ENCODE data around the gene BST1.

DNA sequence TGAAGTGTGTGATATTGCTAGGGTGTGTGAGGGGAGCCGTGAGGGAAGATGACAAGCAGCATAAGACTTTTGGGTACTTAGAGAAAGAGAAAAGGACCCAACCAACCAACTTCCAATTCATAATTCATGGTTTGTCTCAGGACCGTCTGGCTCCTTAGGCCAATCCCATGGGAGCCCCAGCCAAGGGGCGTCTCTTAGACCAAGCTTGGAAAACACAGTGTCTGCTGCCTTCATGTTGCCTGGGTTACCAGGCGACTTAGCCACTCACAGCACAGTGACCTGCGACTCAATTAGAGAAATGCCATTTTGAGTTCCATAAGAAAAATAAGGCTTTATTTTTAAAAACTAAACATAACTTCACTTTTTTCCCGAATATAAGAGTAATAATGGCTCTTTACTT, 32.7 kb downstream of the BST1 start:
- TF ChIP-seq, protein P1, sequence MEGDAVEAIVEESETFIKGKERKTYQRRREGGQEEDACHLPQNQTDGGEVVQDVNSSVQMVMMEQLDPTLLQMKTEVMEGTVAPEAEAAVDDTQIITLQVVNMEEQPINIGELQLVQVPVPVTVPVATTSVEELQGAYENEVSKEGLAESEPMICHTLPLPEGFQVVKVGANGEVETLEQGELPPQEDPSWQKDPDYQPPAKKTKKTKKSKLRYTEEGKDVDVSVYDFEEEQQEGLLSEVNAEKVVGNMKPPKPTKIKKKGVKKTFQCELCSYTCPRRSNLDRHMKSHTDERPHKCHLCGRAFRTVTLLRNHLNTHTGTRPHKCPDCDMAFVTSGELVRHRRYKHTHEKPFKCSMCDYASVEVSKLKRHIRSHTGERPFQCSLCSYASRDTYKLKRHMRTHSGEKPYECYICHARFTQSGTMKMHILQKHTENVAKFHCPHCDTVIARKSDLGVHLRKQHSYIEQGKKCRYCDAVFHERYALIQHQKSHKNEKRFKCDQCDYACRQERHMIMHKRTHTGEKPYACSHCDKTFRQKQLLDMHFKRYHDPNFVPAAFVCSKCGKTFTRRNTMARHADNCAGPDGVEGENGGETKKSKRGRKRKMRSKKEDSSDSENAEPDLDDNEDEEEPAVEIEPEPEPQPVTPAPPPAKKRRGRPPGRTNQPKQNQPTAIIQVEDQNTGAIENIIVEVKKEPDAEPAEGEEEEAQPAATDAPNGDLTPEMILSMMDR (conservative IDR thresholded peaks at IDR 0.05 in 1 of 2, IDR thresholded peaks at IDR 0.05 in 1 of 2; ENCODE audit: low read depth in 1 of 2, low read length in 2 of 2), result no peak
- no peak for TF ChIP-seq EZH2 (IDR thresholded peaks at IDR 0.05; ENCODE audit: low read length, missing control alignments)
